ENCODE measurements around the gene ZSCAN31. TPM values are rescaled to one million over a fixed set of nuclear protein-coding genes. Genes with fewer than 3 reads are reported as not detected.

Gene ZSCAN31
- total and polyA plus RNA-seq, 10 of the 15 experiments (the other 5 are each of a cell fraction or from before 2014, with no cell fraction given) = 1.6 to 5.2 (median 2.9) TPM

DNA sequence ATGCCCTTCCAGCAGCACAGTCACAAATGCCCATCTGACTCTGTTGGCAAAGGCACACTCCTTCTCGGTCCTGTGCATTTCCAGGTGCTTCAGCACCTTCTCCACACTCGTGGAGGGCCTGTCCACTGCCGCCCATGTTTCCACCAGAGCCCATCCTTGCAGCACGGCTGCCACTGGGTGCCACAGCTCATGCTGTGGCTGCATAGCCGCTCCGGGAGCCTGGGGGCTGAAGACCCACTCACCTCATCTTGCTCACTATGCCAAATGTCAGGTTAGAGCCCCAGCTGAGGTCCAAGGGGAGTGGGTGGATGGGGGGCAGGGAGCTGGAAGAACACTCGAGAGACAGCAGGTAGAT is 20.7 kb upstream of the ZSCAN31 start:
- intact Hi-C loops (cut with micrococcal nuclease; ENCODE audit: unreplicated experiment) = loop anchor here (1.0 to 10.0 kb wide), 6 partner anchors 89 to 1192 kb away; partner anchors contain the start of gene ZSCAN26
- Histone ChIP-seq H4K20me1 (ENCODE audit: control insufficient read depth, insufficient read depth) (no peaks in the 10 kb centered on the region), H3K27ac (ENCODE audit: control insufficient read depth, insufficient read depth) (no peak overlapping the region), H3K9ac (ENCODE audit: control insufficient read depth, insufficient read depth, low read length) (no peak overlapping the region), H2AFZ (ENCODE audit: control insufficient read depth, low read depth, low read length) (no peak overlapping the region), H3K27me3 (replicated peaks in 1 of 2; ENCODE audit: control insufficient read depth in 2 of 2, insufficient read depth in 2 of 2, low read length in 1 of 2) (no peaks in the 10 kb centered on the region), H3K79me2 (ENCODE audit: control insufficient read depth, insufficient read depth, low read length) (peaks cover 1% of the 10 kb centered on the region), H3K36me3 (ENCODE audit: control insufficient read depth in 2 of 2, insufficient read depth in 2 of 2, low read length in 1 of 2) (no peaks in the 10 kb centered on the region; a peak in 2 of 4 replicates), H3K4me2 (ENCODE audit: control insufficient read depth, insufficient read depth) (peak overlapping the region; percentile 87; the same call in 1 of the 2 replicates), H3K4me1 (ENCODE audit: control insufficient read depth, insufficient read depth, low read length) (peaks cover 3% of the 10 kb centered on the region; the same call in 1 of the 2 replicates), H3K4me3 (no peak overlapping the region), H3K9me3 (replicated peaks; ENCODE audit: control insufficient read depth, insufficient read depth, low read length) (no peaks in the 10 kb centered on the region; the same call in 2 of the 3 replicates)
- no TSS peak for BruUV-seq (replicated peaks)
- TF ChIP-seq NFYB (IDR thresholded peaks at IDR 0.05; ENCODE audit: insufficient read depth, low read depth, low read length) = no peak
- no peak for TF ChIP-seq HDAC2 (IDR thresholded peaks at IDR 0.05)
- TF ChIP-seq RCOR1 (conservative IDR thresholded peaks at IDR 0.05; ENCODE audit: low read depth, low read length) = no peak
- TF ChIP-seq BRCA1 (IDR thresholded peaks at IDR 0.05; ENCODE audit: low read depth, low read length) = no peak
- RAD21 ChIA-PET (ENCODE audit: unreplicated experiment) = interaction anchor here (0.5 to 2.5 kb wide), 30 partner anchors 18 to 1229 kb away, joined by 3 to 26 read pairs (median 4); partner anchors contain the start of genes PGBD1, ZKSCAN4, ZKSCAN8 and ZSCAN16
- CTCF ChIA-PET = interaction anchor here (0.7 to 5.3 kb wide), 55 partner anchors 12 to 1179 kb away, joined by 3 to 50 read pairs (median 4); partner anchors contain the start of genes ZKSCAN4, ZKSCAN8, ZNF165 and ZSCAN16
- no peak for DNase-seq (ENCODE audit: low read depth, low spot score)
- WGBS (ENCODE audit: insufficient coverage, insufficient replicate concordance, low lambda C conversion rate, missing lambda C conversion rate) = 52% methylated on average over 6 of the region's 7 CpGs
- no peak for FAIRE-seq
- POLR2A ChIA-PET = no interaction called here
- SMC1A ChIA-PET (ENCODE audit: uncharacterized antibody, unreplicated experiment) = interaction anchor here (0.7 to 3.3 kb wide), 26 partner anchors 10 to 536 kb away, joined by 3 to 24 read pairs (median 6); partner anchors contain the start of genes PGBD1, ZKSCAN4, ZKSCAN8 and ZSCAN26
- in situ Hi-C loops (cut with MboI) = loop anchor here (5.0 to 25.0 kb wide), 3 partner anchors 224 to 1194 kb away; no protein-coding TSS in a partner anchor
- ATAC-seq = no peak

All from GM12878 (cell line).